PFSK-1 (cell line): ENCODE data around the gene PRKAR2A.

Source experiments
- POLR2AphosphoS5 ChIP-seq: IDR thresholded peaks from 2 replicates; pipeline ENCODE4 v1.6.1; 2012; ENCODE audit warnings: low read depth, mild to moderate bottlenecking, control low read depth, low read length, moderate library complexity
- SIN3A ChIP-seq: IDR thresholded peaks from 2 replicates; pipeline ENCODE4 v1.6.1; 2012; ENCODE audit warnings: mild to moderate bottlenecking, low read length, moderate library complexity, borderline replicate concordance; ENCODE audit not compliant: insufficient read depth

DNA sequence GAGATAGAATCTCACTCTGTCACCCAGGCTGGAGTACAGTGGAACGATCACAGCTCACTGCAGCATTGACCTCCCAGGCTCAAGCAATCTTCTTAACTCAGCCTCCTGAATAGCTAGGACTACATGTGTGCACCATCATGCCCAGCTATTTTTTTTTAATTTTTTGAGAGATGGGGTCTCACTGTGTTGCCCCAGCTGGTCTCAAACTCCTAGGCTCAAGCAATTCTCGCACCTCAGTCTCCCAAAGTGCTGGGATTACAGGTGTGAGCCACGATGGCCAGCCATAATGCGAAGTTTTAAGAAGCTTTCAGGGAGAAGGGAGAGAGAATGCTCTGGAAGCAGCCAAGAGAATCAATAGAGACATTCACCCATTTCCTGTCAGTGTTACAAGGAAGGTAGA, 42.7 kb downstream of the PRKAR2A start:
- no peak for TF ChIP-seq SIN3A
- no peak for TF ChIP-seq POLR2AphosphoS5
